OCI-LY7 (cell line): Measurements from ENCODE around the gene TYK2. TPM values are rescaled to one million over a fixed set of nuclear protein-coding genes. Genes with fewer than 3 reads are reported as not detected.

Experiments used
- BruUV-seq: library from RNA; stranded (reverse); fragments of 400-500 nt; replicated peaks from 2 replicates; lab custom pipeline; 2021; lab: Mats Ljungman, UMichigan
- CTCF ChIA-PET: fragments of 300-600 bp; sonication (Branson Sonifier 250); formaldehyde crosslinking; loops from one replicate; lab custom pipeline; 2022; ENCODE audit warnings: antibody characterized with exemption; ENCODE audit not compliant: unreplicated experiment; lab: Charles Lee
- POLR2A ChIA-PET: fragments of 300-600 bp; sonication (Branson Sonifier 250); formaldehyde crosslinking; loops from one replicate; lab custom pipeline; 2022; ENCODE audit warnings: antibody characterized with exemption; lab: Charles Lee
- DNase-seq: peaks from one replicate; pipeline ENCODE4 v3.0.0-alpha.2; 2015; ENCODE audit warnings: low spot score
- H2AFZ ChIP-seq: fragments of 200-600 bp; sonication (generic), shearing (Covaris generic); 2 replicates; pipeline ENCODE4 v1.6.1; 2014; ENCODE audit warnings: mild to moderate bottlenecking, antibody characterized with exemption, low read length, moderate library complexity
- H3K27ac ChIP-seq: fragments of 200-600 bp; sonication (generic); 2 replicates; pipeline ENCODE4 v1.5.1; 2014; ENCODE audit warnings: mixed run types, low read depth, mild to moderate bottlenecking, moderate library complexity, low read length, inconsistent platforms; ENCODE audit not compliant: poor library complexity, severe bottlenecking
- H3K36me3 ChIP-seq: fragments of 200-600 bp; sonication (generic); 2 replicates; pipeline ENCODE4 v1.6.1; 2014; ENCODE audit warnings: mild to moderate bottlenecking, antibody characterized with exemption, low read length, moderate library complexity, mixed read lengths; ENCODE audit not compliant: insufficient read depth
- H3K4me1 ChIP-seq: fragments of 200-600 bp; sonication (generic); 2 replicates; pipeline ENCODE4 v1.5.1; 2014; ENCODE audit warnings: mild to moderate bottlenecking, low read length; ENCODE audit not compliant: insufficient read depth, poor library complexity, severe bottlenecking
- H3K4me2 ChIP-seq: fragments of 200-600 bp; sonication (generic); 2 replicates; pipeline ENCODE4 v1.6.1; 2014; ENCODE audit warnings: mild to moderate bottlenecking, low read length
- H3K4me3 ChIP-seq: fragments of 200-600 bp; sonication (generic); 2 replicates; pipeline ENCODE4 v1.5.1; 2014; ENCODE audit warnings: mild to moderate bottlenecking, low read depth, low read length; ENCODE audit not compliant: poor library complexity, severe bottlenecking
- H3K79me2 ChIP-seq: fragments of 200-600 bp; sonication (generic); 2 replicates; pipeline ENCODE4 v1.6.1; 2016; ENCODE audit warnings: low read depth, mild to moderate bottlenecking, low read length, moderate library complexity, mixed read lengths; ENCODE audit not compliant: insufficient read depth
- H3K9me2 ChIP-seq: fragments of 200-600 bp; sonication (generic); 2 replicates; pipeline ENCODE4 v1.6.1; 2016; ENCODE audit warnings: mild to moderate bottlenecking, low read length, mixed read lengths; ENCODE audit not compliant: insufficient read depth
- H3K9me3 ChIP-seq: fragments of 200-600 bp; sonication (generic); 2 replicates; pipeline ENCODE4 v1.6.1; 2014; ENCODE audit warnings: mild to moderate bottlenecking, mixed run types, low read length, mixed read lengths
- H4K20me1 ChIP-seq: fragments of 200-600 bp; sonication (generic); 2 replicates; pipeline ENCODE4 v1.6.1; 2014; ENCODE audit warnings: mild to moderate bottlenecking, antibody characterized with exemption, low read length, moderate library complexity, mixed read lengths; ENCODE audit not compliant: insufficient read depth
- CTCF ChIP-seq: fragments of 200-600 bp; sonication (generic); conservative IDR thresholded peaks from 2 replicates; pipeline ENCODE4 v1.5.1; 2014; ENCODE audit warnings: mild to moderate bottlenecking, antibody characterized with exemption, low read length, moderate library complexity, mixed read lengths
- EZH2phosphoT487 ChIP-seq: fragments of 200-600 bp; sonication (generic); IDR thresholded peaks from 2 replicates; pipeline ENCODE4 v1.6.1; 2018; ENCODE audit warnings: low read depth, borderline replicate concordance, mild to moderate bottlenecking, mixed run types, antibody characterized with exemption, low read length, moderate library complexity, mixed read lengths
- intact Hi-C: fragments of 100-400 bp; cut with micrococcal nuclease; formaldehyde crosslinking; loops from one replicate; pipeline ENCODE4 v1.10.0; 2022; ENCODE audit not compliant: unreplicated experiment
- total RNA-seq, 2 experiments: library from RNA; depleted of rRNA in 1 of 2; stranded (reverse); fragments of >200 nt in 1 of 2; shearing (Covaris generic) in 1 of 2; gene quantifications; 2 replicates each; pipeline ENCODE4 v1.2.3, GENCODE V29; 2014 to 2022

Gene TYK2
- total RNA-seq, 2 experiments from 2014 or later = 185 to 216 TPM

DNA sequence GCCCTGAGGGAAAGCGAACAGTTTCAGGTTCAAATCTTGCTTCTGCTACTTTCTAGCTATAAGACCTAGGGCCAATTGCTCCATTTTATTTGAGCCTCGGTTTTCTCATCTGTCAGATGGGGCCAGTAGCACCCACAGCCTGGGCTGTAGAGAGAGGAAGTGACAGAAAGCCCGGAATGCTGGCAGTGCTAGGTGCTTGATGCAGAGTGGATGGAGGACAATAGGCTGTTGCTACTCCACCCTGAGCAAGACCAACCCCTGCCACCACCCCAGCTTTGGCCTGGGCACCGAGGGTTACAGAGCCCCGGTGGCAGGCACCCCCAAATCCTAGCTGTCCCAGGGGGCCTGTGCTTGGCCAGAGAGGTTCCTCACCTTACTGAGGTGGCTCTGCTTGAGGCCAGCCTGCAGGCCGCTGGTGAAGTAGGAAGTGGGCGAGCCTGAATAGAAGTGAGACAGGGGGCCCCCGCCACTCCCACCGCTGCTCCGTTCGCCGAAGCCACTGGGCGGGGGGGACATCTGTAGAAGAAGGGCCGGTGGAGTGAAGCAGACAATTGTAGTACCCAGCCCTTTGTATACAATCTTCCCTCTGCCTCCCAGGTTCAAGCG, 62.4 kb downstream of the TYK2 start:
- ChIA-PET CTCF (no interaction called here), POLR2A (no interaction called here)
- no peak overlapping the region for H2AFZ ChIP-seq
- no peak overlapping the region for H3K4me3 ChIP-seq
- H4K20me1 ChIP-seq = no peaks in the 10 kb centered on the region
- H3K9me2 ChIP-seq = no peaks in the 10 kb centered on the region
- no peaks in the 10 kb centered on the region for H3K9me3 ChIP-seq
- TF ChIP-seq EZH2phosphoT487 (no peak), CTCF (no peak)
- no peaks in the 10 kb centered on the region for H3K79me2 ChIP-seq
- peaks cover 13% of the 10 kb centered on the region for H3K4me1 ChIP-seq
- H3K4me2 ChIP-seq = no peak overlapping the region
- intact Hi-C loops = loop anchor here (2.0 kb wide), 1 partner anchor 35 kb away; no protein-coding TSS in a partner anchor
- DNase-seq = no peak
- H3K27ac ChIP-seq = no peak overlapping the region
- peaks cover 76% of the 10 kb centered on the region for H3K36me3 ChIP-seq
- BruUV-seq = no TSS peak

DNA sequence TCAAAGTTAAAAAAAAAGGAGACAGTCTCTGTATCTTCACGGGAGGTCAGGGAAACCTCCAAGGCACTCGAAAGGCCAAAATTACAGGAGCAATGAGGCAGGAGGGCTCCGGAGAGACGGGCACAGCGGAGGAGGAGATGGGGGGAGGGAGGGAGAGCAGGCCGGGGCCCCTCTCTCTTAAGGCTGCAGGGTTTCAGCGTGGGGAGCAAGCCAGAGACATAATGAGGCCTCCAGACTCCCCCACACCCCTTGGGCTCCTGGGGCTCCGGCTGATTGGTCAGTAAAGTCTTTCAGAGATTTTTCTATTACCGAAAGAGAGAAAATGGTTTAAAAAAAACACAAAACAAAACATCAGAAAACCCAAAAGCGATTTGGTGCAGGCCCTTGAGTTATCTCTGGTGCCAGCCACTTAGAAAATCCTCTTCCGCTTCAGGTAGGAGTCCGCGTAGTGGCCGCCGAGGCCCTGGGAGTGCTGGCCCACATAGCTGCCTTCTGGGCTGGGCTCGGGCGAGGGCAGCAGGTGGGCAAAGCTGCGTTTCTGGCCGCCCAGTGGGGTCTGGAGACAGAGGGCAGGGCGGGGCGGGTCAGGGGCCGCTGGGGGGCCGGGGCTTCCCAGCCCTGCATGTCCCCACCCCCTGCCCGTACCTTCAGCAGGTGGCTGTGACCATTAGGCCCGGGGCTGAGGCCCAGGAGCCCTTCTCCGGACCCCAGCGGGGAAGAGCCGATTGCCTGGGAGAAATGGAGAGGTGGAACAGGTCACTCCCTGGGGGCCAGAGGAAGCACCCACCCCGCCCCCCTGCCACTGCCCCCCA, 63.1 kb downstream of the TYK2 start:
- no peak for DNase-seq
- Histone ChIP-seq H3K4me1 (peaks cover 13% of the 10 kb centered on the region), H4K20me1 (no peaks in the 10 kb centered on the region), H3K36me3 (peaks cover 73% of the 10 kb centered on the region), H3K4me3 (no peak overlapping the region), H2AFZ (no peak overlapping the region), H3K79me2 (no peaks in the 10 kb centered on the region), H3K27ac (no peak overlapping the region), H3K9me2 (no peaks in the 10 kb centered on the region), H3K9me3 (no peaks in the 10 kb centered on the region), H3K4me2 (no peak overlapping the region)
- intact Hi-C loops = no loop called here
- POLR2A ChIA-PET = no interaction called here
- CTCF ChIA-PET = no interaction called here
- TF ChIP-seq CTCF = no peak
- BruUV-seq = no TSS peak
